PC-9 (cell line): Measurements from ENCODE around the gene FASN. TPM values are rescaled to one million over a fixed set of nuclear protein-coding genes. Genes with fewer than 3 reads are reported as not detected.

Source experiments
- BruUV-seq: library from RNA; stranded (reverse); fragments of 400-500 nt; replicated peaks from 2 replicates; lab custom pipeline; 2021; lab: Mats Ljungman, UMichigan
- CTCF ChIA-PET: fragments of 300-600 bp; sonication (Branson Sonifier 250); formaldehyde crosslinking; loops from one replicate; lab custom pipeline; 2022; ENCODE audit warnings: antibody characterized with exemption; lab: Charles Lee
- POLR2A ChIA-PET: fragments of 300-600 bp; sonication (Branson Sonifier 250); formaldehyde crosslinking; loops from one replicate; lab custom pipeline; 2022; ENCODE audit warnings: antibody characterized with exemption; ENCODE audit not compliant: unreplicated experiment; lab: Charles Lee
- DNase-seq, 2 experiments: peaks; one replicate each; pipeline versions ENCODE4 v3.0.0 to v3.0.0-alpha.2; 2015 to 2022; ENCODE audit warnings: mixed read lengths in 1 of 2
- H2AFZ ChIP-seq: fragments of 200-600 bp; sonication (generic); 2 replicates; pipeline ENCODE4 v1.8.1; 2017; ENCODE audit warnings: antibody characterized with exemption
- H3F3A ChIP-seq: fragments of 200-600 bp; sonication (generic); 2 replicates; pipeline ENCODE4 v1.8.1; 2017; ENCODE audit warnings: antibody characterized with exemption, mild to moderate bottlenecking, low read depth; ENCODE audit not compliant: insufficient read depth
- H3K27ac ChIP-seq: fragments of 200-600 bp; sonication (generic); 2 replicates; pipeline ENCODE4 v1.6.1; 2016; ENCODE audit warnings: mixed run types
- H3K27me3 ChIP-seq: fragments of 200-600 bp; sonication (generic); 2 replicates; pipeline ENCODE4 v1.6.1; 2016; ENCODE audit warnings: low read depth, mixed run types; ENCODE audit not compliant: insufficient read depth
- H3K36me3 ChIP-seq: fragments of 200-600 bp; sonication (generic); 2 replicates; pipeline ENCODE4 v1.6.1; 2016; ENCODE audit warnings: low read depth, mixed run types
- H3K4me1 ChIP-seq: fragments of 200-600 bp; sonication (generic); replicated peaks from 2 replicates; pipeline ENCODE4 v1.6.1; 2016; ENCODE audit warnings: mixed run types; ENCODE audit not compliant: insufficient read depth
- H3K4me2 ChIP-seq: fragments of 200-600 bp; sonication (generic); 2 replicates; pipeline ENCODE4 v1.6.1; 2017; ENCODE audit warnings: mixed run types
- H3K4me3 ChIP-seq: fragments of 200-600 bp; sonication (generic); 2 replicates; pipeline ENCODE4 v1.6.1; 2016; ENCODE audit warnings: mixed run types
- H3K79me2 ChIP-seq: fragments of 200-600 bp; sonication (generic); 2 replicates; pipeline ENCODE4 v1.6.1; 2017; ENCODE audit warnings: low read depth, mixed run types
- H3K9me2 ChIP-seq: fragments of 200-600 bp; sonication (generic); 2 replicates; pipeline ENCODE4 v1.8.1; 2017; ENCODE audit warnings: mild to moderate bottlenecking; ENCODE audit not compliant: insufficient read depth
- H3K9me3 ChIP-seq: fragments of 200-600 bp; sonication (generic); 2 replicates; pipeline ENCODE4 v1.8.1; 2016; ENCODE audit warnings: low read depth; ENCODE audit not compliant: insufficient read depth
- H4K20me1 ChIP-seq: fragments of 200-600 bp; sonication (generic); 2 replicates; pipeline ENCODE4 v1.8.1; 2017; ENCODE audit not compliant: insufficient read depth
- EZH2 ChIP-seq: fragments of 200-600 bp; sonication (generic); IDR thresholded peaks from 2 replicates; pipeline ENCODE4 v1.8.0; 2017; ENCODE audit warnings: antibody characterized with exemption, low read depth
- intact Hi-C: fragments of 100-400 bp; cut with micrococcal nuclease; formaldehyde crosslinking; loops from one replicate; pipeline ENCODE4 v1.10.0; 2022; ENCODE audit not compliant: unreplicated experiment
- total RNA-seq: library from RNA; stranded (reverse); gene quantifications from 2 replicates; pipeline ENCODE4 v1.2.3, GENCODE V29; 2021
- TF ChIP-seq, protein P1 (sequence below): fragments of 200-600 bp; sonication (generic); conservative IDR thresholded peaks from 2 replicates; pipeline ENCODE4 v1.6.1; 2017; ENCODE audit warnings: mixed run types, antibody characterized with exemption, mild to moderate bottlenecking, moderate library complexity

Gene FASN
- total RNA-seq, 1 experiment from 2014 or later: 658 TPM

DNA sequence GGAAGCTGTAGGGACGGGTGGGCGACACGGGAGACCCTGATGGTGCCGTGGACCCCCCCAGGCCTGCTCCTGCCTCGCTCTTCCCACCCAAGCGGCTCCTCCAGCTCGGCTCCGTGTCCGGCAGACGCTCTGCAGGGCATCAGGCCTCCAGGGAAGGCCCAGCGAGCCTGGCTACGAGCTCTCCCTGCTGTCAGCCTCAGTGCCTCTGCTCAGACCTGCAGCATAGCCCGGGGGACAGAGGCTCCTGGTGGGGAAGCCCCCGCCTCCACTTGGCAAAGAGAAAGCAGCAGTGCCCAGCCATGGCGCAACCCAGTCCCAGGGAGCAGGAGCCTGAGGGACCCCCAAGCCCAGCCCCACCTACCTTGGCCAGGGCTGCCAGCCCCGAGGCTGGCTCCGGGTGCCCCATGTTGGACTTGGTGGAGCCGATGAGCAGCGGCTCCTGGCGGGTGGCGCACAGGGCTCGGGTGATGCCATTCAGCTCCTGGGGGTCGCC lies 5.9 kb downstream of the FASN start:
- Histone ChIP-seq H3K27ac (no peak overlapping the region), H3K36me3 (no peaks in the 10 kb centered on the region)

DNA sequence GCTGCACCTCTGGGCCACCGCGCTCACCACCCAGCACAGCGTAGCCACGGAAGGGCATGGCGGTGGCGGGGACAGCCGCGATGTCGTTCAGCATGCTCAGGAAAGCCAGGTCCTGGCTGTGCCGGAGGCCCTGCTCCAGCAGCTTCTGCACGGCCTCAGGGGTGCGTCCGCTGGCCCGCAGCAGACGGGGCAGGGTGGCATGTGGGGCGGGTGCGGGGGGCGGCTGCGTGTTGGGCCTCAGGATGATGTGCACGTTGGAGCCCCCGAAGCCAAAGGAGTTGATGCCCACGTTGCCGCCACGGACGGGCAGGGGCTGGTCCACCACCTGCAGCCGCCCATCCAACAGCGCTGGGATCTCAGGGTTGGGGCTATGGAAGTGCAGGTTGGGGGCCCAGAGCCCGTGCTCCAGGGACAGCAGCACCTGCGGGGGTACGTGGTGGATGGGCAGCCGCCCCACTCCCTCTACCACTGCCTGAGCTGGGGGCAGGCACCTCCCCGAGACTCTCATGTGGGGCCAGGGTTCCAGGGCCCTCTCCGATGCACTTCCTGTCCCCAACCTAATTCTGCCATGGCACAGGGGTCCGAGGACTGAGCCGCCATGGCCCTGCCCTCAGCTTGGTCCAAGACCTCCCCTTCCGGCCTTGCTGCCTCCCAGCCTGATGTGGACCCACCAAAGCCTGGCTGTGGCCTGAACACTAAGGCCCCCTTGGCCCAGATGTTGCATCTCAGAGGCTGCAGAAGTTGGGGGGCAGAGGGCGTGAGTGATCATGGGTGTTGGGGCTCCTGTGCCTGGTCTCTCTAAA lies 6.6 kb downstream of the FASN start:
- intact Hi-C loops: no loop called here
- no peak overlapping the region for H3K4me2 ChIP-seq
- DNase-seq: no peak
- no peaks in the 10 kb centered on the region for H3K9me3 ChIP-seq
- no peaks in the 10 kb centered on the region for H3K36me3 ChIP-seq
- H3K4me3 ChIP-seq: no peak overlapping the region
- TF ChIP-seq, protein P1, sequence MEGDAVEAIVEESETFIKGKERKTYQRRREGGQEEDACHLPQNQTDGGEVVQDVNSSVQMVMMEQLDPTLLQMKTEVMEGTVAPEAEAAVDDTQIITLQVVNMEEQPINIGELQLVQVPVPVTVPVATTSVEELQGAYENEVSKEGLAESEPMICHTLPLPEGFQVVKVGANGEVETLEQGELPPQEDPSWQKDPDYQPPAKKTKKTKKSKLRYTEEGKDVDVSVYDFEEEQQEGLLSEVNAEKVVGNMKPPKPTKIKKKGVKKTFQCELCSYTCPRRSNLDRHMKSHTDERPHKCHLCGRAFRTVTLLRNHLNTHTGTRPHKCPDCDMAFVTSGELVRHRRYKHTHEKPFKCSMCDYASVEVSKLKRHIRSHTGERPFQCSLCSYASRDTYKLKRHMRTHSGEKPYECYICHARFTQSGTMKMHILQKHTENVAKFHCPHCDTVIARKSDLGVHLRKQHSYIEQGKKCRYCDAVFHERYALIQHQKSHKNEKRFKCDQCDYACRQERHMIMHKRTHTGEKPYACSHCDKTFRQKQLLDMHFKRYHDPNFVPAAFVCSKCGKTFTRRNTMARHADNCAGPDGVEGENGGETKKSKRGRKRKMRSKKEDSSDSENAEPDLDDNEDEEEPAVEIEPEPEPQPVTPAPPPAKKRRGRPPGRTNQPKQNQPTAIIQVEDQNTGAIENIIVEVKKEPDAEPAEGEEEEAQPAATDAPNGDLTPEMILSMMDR: no peak
- no peak for TF ChIP-seq EZH2
- no peaks in the 10 kb centered on the region; the same call in 1 of the 2 replicates for H3K4me1 ChIP-seq
- CTCF ChIA-PET: no interaction called here
- H3K27ac ChIP-seq: no peak overlapping the region
- no peaks in the 10 kb centered on the region for H3K9me2 ChIP-seq
- H3K79me2 ChIP-seq: peaks cover 34% of the 10 kb centered on the region
- peaks cover 40% of the 10 kb centered on the region for H4K20me1 ChIP-seq
- POLR2A ChIA-PET: no interaction called here
- peaks cover 5% of the 10 kb centered on the region; the same call in 1 of the 2 replicates for H3F3A ChIP-seq
- no peak overlapping the region for H2AFZ ChIP-seq
- BruUV-seq: no TSS peak
- no peaks in the 10 kb centered on the region for H3K27me3 ChIP-seq

More for the DNA sequence above, 5.9 kb downstream of the FASN start:
- BruUV-seq: no TSS peak
- TF ChIP-seq, protein P1: no peak
- TF ChIP-seq EZH2: no peak
- no peaks in the 10 kb centered on the region for H3K9me3 ChIP-seq
- no peaks in the 10 kb centered on the region for H3K27me3 ChIP-seq
- POLR2A ChIA-PET: no interaction called here
- no peak overlapping the region for H2AFZ ChIP-seq
- no peaks in the 10 kb centered on the region; the same call in 1 of the 2 replicates for H3K4me1 ChIP-seq
- no peak overlapping the region for H3K4me3 ChIP-seq
- H3F3A ChIP-seq: peaks cover 5% of the 10 kb centered on the region; the same call in 1 of the 2 replicates
- CTCF ChIA-PET: no interaction called here
- no peak for DNase-seq
- peaks cover 41% of the 10 kb centered on the region for H3K79me2 ChIP-seq
- H3K4me2 ChIP-seq: no peak overlapping the region
- H4K20me1 ChIP-seq: peaks cover 46% of the 10 kb centered on the region
- H3K9me2 ChIP-seq: no peaks in the 10 kb centered on the region
- intact Hi-C loops: no loop called here

DNA sequence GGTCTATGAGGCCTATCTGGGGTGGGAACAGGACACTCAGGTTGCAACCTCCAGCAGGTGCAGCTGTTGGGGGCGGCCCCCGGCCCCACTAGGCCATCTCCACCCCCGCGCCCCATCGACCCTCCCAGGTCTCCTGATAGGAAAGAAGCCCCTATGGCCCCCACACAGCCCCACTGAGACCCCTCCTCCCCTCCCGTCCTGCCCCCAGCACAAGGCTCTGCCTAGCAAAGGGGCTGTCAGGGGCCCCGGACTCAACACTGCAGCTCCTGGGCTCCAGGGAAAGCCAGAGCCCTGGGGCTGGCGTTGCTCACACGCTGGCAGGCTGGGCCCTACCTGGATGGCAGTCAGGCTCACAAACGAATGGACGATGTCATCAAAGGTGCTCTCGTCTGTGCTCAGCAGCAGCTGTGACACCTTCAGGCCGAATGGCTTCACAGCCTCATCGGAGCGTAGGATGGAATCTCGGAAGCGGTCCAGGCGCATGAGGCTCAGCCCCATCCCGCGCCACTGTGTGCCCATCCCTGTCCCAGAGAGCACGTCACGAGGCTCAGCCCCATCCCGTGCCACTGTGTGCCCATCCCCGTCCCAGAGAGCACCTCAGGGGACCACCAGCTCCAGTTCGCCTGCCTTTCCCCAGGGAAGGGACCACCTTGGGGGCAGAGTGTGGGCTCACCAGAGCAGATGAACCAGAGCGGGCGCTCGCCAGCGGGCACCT lies 7.3 kb downstream of the FASN start:
- intact Hi-C loops: no loop called here

More for the DNA sequence above, 7.3 kb downstream of the FASN start:
- Histone ChIP-seq H3K27me3 (no peaks in the 10 kb centered on the region), H2AFZ (no peak overlapping the region), H3K9me2 (no peaks in the 10 kb centered on the region), H3K79me2 (peaks cover 26% of the 10 kb centered on the region), H3F3A (peaks cover 5% of the 10 kb centered on the region; the same call in 1 of the 2 replicates), H3K27ac (no peak overlapping the region), H3K4me2 (no peak overlapping the region), H3K4me1 (no peaks in the 10 kb centered on the region; the same call in 1 of the 2 replicates), H3K9me3 (no peaks in the 10 kb centered on the region), H3K36me3 (no peaks in the 10 kb centered on the region), H4K20me1 (peaks cover 33% of the 10 kb centered on the region), H3K4me3 (no peak overlapping the region)
- no TSS peak for BruUV-seq
- POLR2A ChIA-PET: no interaction called here
- TF ChIP-seq, protein P1: no peak
- no peak for TF ChIP-seq EZH2
- DNase-seq: no peak
- CTCF ChIA-PET: no interaction called here
